ENCODE measurements around the gene ECE1.
A peak's percentile ranks its signal among the peaks of the same experiment; 100 is the strongest.

ECE1 gene

GRCh38 chr1:21289700-21290545, at the start of gene ECE1:
Gene ECE1 (minus strand): TSS chr1:21290463. CDS start chr1:21290414, 49 bp downstream.
- no peak for TF ChIP-seq CTCF (IDR thresholded peaks at IDR 0.05; ENCODE audit: low read depth, low read length, missing control alignments)
- DNase-seq (ENCODE audit: extremely low read depth, low read depth): no peak
- peak within 1 kb of the TSS; percentile 58 for H3K4me3 ChIP-seq (replicated peaks; ENCODE audit: low read depth, low read length)

- no peak for DNase-seq (ENCODE audit: extremely low read depth, low read depth)
- TF ChIP-seq CTCF (IDR thresholded peaks at IDR 0.05; ENCODE audit: low read depth, low read length, missing control alignments): no peak
- H3K4me3 ChIP-seq (replicated peaks; ENCODE audit: low read depth, low read length): no peak overlapping the region
Observed at GRCh38 chr1:21339356-21340229, 49.3 kb upstream of the ECE1 start.

- DNase-seq (ENCODE audit: extremely low read depth, low read depth): no peak
- no peak for TF ChIP-seq CTCF (IDR thresholded peaks at IDR 0.05; ENCODE audit: low read depth, low read length, missing control alignments)
- no peak overlapping the region for H3K4me3 ChIP-seq (replicated peaks; ENCODE audit: low read depth, low read length)
Observed at GRCh38 chr1:21338573-21339355, 48.5 kb upstream of the ECE1 start.

- TF ChIP-seq CTCF (IDR thresholded peaks at IDR 0.05; ENCODE audit: low read depth, low read length, missing control alignments): no peak
- DNase-seq (ENCODE audit: extremely low read depth, low read depth): no peak
- H3K4me3 ChIP-seq (replicated peaks; ENCODE audit: low read depth, low read length): no peak overlapping the region
Observed at GRCh38 chr1:21337928-21338572, 47.8 kb upstream of the ECE1 start.

- H3K4me3 ChIP-seq (replicated peaks; ENCODE audit: low read depth, low read length): no peak overlapping the region
- TF ChIP-seq CTCF (IDR thresholded peaks at IDR 0.05; ENCODE audit: low read depth, low read length, missing control alignments): no peak
Observed at GRCh38 chr1:21337454-21337927, 47.2 kb upstream of the ECE1 start.

GRCh38 chr1:21337010-21337437, 46.8 kb upstream of the ECE1 start:
- no peak overlapping the region for H3K4me3 ChIP-seq (replicated peaks; ENCODE audit: low read depth, low read length)
- DNase-seq (ENCODE audit: extremely low read depth, low read depth): no peak
- no peak for TF ChIP-seq CTCF (IDR thresholded peaks at IDR 0.05; ENCODE audit: low read depth, low read length, missing control alignments)

More at GRCh38 chr1:21337454-21337927, 47.2 kb upstream of the ECE1 start:
- DNase-seq (ENCODE audit: extremely low read depth, low read depth): no peak

All from HFF-Myc (cell line).